HG02938 (cell line): Measurements from ENCODE around the gene NECAB3.

ENCODE experiments used
- ATAC-seq: cut with Tn5 transposase; IDR thresholded peaks from one replicate; pipeline ENCODE4 v1.9.1; 2021; ENCODE audit warnings: mild to moderate bottlenecking, moderate library complexity; ENCODE audit not compliant: unreplicated experiment

NECAB3 gene

DNA sequence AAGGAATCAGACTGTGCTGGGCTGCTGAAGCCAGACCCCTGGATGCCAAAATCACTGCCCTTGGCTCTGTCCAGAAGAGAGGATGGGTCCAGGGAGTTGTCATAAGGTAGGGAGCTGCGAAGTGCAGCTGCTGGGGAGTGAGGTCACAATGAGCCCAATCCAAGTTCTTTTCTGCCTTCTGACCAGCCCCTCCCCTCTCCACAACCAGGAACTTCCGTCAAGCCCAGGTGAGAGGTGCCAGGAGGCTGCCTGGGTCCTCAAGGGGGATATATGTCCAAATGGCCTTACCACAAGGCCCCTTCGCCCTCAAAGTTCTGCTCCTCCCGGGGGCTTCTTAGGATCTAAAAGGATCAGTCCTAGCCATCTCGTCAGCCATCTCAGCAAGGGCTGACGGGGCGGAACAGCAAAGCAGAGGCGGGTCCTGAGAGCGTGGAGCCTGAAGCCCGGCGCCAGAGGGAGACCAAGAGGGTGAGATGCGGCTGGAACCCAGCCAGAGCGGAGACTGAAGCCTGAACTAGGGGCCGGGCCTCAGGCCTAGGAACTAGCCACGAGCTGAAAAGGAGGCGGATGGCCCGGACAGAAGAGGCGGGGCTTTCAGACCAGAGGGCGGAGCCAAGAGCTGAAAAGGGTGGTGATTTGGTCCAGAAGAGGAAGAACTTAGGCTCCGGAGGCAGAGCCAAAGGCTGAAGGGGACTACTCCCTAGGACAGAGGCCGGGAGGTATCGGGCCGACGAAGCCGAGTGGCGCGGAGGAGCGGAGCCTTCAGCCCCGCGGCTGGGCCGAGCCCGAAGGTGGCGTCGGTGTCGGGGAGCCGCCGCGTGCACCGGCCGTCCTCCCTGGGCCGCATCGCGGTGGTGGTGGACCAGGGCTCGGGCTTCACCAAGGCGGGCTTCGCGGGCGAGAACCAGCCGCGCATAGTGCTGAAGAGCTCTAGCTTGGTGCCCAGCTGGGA lies 7.7 kb downstream of the NECAB3 start, which contains the start of gene ACTL10:
TSS of gene ACTL10 (plus strand) at position 651 of the 952 bp plus-strand sequence. CDS start 555 bp downstream, outside the sequence.
- ATAC-seq: peak; percentile 73

DNA sequence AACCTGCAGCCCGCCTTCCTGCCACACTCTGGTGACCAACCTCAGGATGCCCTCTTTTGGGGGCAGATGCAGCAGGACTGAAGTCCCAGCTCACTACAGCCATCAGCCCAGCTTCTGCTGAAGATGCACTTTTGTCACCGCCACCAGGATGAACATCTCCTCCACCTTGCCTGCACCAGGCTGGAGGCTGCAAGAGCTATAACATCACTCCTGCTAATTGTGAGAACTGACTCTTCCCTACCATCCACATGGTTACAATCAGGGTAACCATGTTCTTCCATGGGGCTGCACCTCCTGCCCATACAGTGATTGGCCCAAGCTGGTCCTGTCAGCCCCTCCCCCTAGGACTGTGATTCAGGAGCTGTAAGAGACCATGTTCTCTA lies 9.5 kb downstream of the NECAB3 start:
- no peak for ATAC-seq

DNA sequence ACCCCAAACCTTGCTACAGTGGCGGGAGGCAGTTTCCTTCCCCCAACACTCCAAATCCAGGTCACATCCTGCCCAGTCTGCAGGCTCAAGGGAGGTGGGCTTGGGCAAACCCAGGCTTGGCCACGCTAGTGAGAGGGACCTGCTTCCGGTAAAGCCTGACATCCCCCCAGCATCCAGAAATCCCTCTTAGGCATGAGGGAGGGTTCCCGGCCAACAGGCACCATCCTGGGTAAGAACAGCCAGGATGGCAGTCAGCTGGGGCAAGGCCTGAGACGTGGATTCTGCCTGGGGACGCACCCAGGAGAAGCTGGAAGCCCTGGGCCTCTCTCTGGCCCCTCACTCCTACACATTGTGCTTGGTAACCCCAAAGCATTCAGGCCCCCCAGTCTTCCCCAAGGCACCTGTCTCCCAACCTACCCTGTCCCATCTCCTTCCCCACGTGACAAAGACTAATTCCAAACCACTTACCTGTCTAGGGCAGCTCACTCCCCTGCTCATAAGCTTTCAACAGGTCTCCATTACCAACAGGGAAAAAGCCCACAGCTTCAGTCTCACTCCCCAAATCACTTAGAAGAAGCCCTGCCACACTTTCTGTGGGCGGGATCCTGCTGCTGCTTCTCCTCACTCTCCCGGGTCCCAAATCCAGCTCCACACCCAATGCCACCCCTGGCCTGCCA lies 10.0 kb downstream of the NECAB3 start:
- ATAC-seq: no peak

DNA sequence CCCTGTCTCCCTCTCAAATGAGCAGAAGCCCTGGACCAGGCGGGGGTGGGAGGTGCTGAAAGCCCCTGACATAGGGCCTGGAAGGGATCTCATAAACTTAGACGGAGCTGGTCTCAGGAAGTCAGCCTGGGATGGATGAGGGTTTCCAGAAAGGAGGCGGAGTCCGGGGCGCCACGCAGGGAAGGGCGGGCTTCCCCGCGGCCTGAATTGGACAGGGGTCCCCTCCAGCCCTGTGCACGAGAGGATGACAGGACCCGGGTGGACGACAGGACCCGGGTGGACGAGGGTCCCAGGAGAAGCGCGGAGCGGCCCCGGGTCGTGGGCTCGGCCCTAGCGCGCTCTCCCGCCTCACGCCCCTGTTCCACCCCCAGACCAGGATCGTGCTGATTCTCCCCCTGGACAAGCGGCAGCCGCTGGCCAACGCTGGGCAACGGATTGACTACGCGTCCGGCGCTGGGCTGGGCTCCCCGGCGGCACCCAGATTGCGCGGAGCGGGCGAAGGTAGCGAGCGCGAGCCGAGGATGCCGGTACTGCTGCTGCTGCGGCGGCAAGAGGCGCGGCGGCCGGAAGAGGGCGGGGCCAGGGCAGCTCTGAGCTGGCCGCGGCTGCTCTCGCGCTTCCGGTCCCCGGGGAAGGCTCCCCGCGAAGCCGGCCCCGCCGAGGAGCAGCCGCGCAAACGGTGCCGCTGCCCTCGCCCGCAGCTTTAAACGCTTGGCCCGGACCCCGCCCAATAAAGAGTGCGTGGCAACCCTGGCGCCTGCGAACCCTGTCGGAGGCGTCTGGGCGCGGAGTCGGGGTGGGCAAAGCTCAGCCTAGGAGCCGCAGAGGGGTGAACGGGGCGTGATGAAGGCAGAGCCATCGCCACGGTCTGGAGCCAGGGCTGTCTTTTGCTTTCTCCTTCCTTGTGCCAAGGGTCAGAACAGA lies 10.8 kb downstream of the NECAB3 start:
- ATAC-seq: no peak

DNA sequence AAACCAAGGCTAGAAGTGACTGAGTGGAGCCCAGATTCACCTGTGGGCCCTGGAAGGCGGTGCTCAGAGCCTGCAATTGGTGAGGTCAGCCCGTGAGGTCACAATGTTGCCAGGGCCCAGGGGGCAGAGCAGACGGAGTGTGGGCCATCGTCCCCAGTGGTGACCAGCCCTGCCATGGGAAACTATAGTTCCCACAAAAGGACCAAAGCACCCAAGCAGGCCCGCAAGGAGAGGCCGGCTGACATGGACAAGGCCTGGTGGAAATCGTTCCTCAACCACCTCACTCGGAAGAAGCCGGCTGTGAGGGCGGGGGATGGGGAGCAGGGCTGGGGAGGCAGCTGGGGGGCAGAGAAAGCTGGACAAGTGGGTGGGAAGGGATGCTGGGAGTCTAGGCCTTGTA lies 12.1 kb downstream of the NECAB3 start, which contains the start of gene C20orf144:
TSS of gene C20orf144 (plus strand) at position 156 of the 400 bp plus-strand sequence. CDS start at position 175, 19 bp downstream.
- no peak for ATAC-seq

DNA sequence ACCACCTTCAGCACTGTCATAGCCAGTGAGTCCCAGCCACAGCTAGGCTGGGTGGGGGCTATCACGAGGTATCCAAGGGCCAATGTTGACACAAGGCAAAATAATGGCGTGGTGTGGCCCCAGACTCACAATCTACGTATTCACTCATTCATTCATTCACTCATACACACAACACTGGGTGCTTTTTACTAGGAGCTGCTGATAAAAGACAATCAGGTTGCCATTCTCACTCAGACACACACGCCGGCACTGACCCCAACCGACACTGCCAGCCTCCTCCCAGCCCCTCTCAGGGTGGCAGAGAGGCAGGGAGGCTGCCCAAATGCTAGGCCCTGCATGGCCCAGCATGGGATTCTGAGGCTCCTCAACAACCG lies 13.6 kb downstream of the NECAB3 start:
- no peak for ATAC-seq

DNA sequence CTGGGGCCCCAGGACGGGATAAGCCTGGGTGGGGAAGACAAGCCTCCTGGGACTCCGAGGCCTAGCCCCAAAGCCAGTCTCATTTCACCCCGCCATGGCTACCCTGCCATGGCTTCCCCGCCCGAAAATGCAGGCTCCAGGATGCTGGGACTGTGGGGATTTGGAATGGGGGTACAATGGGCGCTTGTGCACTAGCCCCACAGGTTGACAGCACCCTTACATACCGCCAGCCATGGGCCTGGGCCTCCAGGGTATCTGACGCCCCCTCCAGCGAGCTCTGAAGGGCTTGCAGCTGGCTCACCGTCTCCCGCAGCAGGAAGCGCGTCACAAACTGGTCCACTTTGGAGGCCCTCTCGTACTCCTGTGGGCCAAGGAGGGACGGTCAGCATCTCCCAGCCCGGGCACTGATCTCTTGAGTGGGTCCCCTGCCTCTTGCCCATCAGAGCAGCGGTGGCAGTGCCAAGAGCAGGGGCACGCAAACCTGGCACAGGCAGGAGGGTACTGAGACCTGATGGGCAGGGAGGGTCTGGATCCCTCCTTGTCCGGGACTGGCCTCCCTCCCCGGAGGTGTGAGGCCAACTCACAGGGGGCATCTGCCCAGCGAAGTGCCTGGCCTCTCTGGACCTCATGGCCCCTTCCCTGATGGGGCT lies 14.1 kb downstream of the NECAB3 start:
- ATAC-seq: no peak

DNA sequence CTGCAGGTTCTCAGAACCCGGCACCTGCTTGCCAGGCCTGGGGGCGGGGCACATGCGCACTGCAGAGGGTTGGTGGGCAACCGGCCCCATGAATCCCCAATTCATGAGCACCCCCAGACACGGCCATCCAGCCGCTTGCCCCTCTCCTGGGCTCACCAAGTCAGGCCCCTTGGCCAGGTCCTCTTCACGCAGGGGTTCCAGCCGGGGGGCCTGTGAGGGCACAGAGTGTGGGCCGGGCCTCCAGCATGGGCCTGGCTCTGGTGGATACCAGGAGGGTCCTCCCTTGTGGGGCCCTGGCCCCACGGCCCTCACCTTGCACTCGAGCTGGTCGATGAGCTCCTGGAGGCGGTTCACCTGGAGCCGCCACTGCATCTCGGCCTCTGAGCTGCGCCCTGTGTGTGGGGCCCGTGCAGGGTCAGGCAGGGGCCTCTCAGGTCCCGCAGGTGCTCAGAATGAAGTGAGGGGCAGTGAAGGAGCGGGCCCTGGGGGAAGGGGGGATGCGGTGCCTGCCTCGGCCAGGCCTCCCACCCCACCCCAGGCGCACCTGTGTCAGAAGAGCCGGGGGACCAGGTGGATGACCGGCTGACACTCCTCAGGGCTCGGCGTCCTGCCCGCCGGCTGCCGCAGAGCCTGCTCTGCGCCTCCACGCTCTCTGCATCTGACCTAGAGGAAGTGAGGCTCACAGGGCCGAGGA lies 14.7 kb downstream of the NECAB3 start:
- ATAC-seq: no peak

DNA sequence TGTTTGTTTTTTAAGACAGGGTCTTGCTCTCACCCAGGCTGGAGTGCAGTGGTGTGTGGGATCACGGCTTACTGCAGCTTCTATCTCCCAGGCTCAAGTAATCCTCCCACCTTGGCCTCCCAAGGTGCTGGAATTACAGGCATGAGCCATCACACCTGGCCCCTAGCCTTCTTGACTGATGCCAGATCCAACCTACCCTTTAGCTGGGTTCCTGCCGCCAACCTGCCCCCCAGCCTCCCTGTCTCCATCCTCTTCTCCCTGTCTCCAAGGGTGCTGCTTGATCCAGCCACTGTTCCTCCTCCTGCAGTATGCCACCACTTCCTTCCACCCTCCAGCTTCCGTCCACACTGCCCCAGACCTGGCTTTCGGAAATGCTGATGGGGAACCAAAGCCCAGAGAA lies 15.3 kb downstream of the NECAB3 start:
- no peak for ATAC-seq

DNA sequence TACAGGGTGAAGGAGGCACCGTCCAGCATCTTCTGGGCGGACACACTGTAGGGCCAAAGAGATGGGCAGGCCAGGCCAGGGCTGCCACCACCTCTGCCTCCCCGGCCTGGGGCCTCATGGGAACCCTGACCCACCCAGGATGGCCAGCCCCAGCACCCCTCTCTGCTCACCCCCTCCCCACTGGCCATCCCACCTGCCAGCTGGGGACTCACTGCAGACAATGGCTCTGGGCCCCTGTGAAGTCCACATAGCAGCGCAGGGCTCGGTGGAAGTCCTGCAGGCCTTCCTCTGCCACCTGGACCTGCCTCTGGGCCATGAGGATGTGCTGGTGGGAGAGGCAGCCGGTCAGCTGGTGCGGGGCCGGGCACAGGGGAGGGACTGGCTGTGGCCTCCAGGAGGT lies 15.7 kb downstream of the NECAB3 start:
- no peak for ATAC-seq

DNA sequence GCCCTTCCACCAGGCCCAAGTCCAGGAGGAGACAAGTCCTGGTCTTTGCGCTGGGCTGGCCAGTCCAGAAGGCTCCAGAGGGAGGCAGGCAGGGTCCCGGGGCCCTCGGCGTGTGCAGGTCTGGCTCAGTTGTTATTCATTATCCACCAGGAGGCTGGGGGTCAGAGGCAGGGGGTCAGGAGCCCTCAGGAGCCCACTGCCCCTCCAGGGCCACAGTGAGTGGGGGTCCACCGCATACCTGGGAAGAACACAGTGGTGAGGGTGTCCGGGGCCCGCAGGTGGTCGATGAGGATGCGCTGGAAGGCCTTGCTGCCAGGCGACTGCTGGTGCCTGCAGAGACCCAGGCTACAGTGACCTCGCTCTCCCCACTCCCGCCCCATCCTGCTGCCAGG lies 16.5 kb downstream of the NECAB3 start:
- no peak for ATAC-seq

DNA sequence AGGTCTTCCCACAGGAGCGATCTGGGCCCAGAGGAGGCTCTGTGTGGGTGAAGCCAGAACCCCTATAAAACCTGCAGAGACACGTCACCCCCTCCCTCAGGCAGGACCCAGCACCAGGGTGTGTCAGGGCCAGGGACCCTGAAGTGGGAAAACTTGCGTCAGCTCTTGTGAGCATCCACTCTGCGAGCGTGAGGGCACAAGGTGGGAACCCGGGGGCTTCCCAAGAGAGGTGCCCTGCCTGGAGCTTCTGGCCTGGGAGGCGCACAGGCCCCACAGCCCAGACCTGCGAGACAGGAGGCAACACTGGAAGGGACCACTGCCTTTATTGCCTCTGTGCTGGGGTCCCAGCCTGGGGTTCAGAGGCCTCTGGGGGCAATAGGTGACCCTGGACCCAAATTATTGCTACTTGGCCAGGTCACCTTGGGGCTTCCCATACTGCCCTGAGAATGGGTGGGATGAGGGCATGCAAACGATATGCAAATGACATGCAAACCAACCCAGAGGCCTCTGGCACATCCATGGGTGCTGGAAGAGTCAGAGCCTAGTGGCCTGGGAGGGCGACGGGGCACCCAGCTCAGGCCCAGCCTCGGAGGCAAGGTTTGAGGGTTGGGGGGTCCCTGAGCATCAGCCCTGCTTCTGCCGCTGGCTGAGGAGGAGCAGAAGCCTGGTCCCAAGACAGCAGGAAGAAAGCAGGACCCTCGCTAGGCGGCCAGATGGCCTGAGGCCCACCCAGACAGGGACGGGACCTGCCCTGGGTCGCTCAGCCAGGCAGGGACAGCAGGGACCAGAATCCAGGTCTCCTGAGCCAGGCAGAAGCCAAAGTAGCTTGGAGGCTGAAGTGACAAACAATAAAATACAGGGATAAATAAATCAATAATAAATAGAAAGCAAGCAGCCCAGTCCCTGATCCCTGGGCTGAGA lies 17.2 kb downstream of the NECAB3 start:
- ATAC-seq: no peak

DNA sequence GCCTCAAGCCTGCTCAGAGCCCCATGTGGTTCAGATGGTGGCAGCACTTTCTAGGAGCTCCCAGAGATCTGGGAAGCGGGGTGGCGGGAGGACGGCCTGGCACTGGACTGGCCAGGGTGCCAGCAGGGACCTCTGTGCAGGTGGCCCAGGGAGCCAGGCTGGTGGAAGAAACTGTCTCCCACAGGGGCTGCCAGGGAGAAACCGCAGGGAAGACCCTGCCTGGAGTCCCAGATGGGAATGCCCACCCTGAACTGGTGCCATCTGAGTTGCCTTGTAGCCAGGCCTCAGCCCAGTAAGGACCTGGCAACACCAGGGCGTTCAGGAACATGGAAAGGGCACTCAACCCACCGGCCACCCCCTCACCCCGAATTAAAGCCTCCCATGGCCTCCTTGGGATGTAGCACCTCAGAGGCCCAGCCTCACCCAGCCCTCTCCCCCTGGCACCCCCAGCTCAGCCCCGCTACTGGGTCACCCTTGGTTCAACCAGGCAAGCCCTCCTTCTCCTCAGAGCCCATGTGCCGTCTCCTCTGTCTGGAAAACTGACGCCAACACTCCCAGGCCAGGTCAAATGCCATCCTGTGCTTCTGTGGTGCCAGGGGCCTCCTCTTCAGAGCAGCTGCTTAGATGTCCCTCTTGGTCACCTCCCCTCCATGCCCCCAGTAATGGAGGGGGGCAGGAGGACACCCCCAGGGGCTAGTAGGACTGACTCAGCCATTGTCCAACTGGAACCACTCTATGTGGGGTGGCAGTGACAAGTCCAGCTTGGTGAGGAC lies 18.0 kb downstream of the NECAB3 start:
- no peak for ATAC-seq

DNA sequence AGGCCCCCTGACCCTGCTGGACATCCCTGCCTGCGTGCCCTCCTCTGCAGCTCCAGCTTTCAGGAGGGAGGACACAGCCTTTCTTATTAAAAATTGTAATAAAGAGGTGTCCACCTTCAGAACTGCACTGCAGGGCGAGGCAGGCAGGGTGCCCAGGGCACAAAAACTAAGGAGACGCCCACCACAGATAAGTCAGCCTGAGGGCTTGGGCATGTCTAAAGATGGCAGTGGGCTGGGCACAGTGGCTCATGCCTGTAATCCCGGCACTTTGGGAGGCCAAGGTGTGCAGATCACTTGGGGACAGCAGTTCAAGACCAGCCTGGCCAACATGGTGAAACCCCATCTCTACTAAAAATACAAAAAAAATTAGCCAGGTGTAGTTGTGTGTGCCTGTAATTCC lies 19.1 kb downstream of the NECAB3 start:
- no peak for ATAC-seq

DNA sequence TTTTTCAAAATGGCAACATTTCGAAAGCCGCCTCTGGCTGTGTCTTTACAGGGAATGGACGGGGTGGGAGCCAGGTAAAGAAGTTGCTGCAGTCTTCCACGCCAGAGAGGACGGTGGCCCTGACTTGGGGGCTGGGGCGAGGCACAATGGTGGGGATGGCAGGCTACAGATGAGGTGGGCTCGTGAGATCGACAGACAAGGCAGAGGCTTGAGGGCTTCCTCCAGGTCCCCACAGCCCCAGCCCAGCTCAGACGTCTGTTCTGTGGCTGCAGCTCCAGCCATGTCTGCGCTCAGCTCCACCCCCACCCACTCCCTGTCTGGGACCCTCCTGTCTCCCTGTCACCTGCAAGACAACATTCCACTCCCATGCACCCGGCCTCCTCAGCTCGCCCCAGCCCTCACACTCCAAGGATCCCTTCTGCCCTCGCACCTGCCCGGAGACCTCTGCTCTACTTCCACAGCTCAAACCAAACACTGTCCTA lies 19.5 kb downstream of the NECAB3 start:
- ATAC-seq: no peak

DNA sequence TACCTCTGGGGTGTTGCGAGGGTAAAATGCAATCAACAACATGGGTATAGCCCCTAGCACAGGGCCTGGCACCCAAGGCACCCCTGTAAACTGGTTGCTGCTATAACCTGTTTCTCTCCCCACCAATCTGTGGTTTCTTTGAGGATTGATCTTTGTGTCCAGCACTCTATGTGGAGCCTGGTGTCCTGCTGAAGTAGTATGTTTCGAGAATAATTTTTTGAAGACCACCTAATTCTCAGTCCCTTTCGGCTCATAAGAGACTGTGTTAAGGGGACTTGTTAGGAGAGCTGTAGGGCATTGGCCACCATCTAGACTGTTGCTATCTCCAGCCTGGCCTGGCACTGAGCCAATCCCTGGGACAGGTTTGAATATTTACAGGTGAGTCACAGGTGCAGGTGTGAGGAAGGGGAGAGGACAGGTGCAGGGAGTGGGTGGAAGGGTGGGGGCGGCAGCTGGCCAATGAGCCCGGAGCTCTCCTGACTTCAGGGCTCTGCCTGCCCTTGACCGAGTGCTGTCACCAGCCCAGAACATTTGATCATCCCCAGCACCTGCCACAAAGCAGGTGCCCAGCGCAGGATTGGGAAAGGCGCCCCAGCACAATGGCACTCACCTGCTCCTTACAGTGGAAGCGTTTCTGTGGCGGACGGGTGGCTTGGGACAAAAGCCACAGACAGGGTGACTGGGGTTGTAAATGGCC lies 20.2 kb downstream of the NECAB3 start:
- no peak for ATAC-seq

DNA sequence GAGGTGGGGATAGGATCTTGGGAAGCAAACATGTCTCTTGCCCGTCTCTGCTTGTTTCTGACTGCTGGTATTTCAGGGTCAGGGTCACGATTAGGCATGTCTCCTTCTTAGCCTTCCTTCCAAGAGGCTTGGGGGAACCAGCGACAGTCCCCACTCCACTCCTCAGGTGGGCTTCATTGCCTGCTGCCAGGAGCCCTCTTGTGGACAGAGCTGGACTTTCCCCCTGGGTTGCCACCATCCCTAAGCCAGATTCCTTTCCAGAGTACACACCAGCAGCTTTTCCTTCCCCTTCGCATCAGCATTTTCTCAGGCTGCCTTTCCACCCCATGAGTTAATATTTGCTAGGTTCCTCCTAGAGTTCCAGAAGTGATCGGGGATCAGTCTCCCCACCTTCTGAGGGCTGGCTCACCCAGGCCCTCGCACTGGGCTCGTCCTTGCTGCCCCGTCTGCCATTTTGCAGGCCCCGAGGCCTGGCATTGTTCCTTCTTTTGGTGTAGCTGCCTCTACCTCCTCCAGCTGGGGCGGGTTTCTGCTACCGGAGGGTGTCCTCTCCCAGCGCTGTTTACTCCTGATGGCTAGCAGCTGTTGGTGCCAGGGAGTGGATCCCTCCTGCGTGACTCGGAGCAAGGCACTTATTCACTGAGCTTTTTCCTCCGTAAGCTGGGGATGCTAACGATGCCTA lies 20.9 kb downstream of the NECAB3 start:
- ATAC-seq: no peak
